Cardiac septum (tissue), 1 donor: ENCODE results near the gene KRTAP12-1. TPM values are rescaled to one million over a fixed set of nuclear protein-coding genes. Genes with fewer than 3 reads are reported as not detected.
"Not testable (repeated sequence)": the region's sequence is repeated elsewhere in the genome, so short reads cannot be mapped to it uniquely, and the experiment has no call there.

Experiments used
- DNase-seq: peaks from one replicate; pipeline ENCODE4 v3.0.0-alpha.2; 2020; ENCODE audit warnings: low spot score
- intact Hi-C: fragments of 100-400 bp; cut with DNase I; formaldehyde crosslinking; loops from one replicate; pipeline ENCODE4 v1.14.0; 2022
- total RNA-seq: library from RNA; stranded (reverse); fragmentation: NEBNext Ultra II Directional; extraction: Animal tissue kit (Norgen Biotek cat#: 25700); gene quantifications from one replicate; pipeline ENCODE4 v1.2.1, GENCODE V29; 2021
- donor health status: DM: no; HTN: no; CAD: no.

KRTAP12-1 gene
- total RNA-seq, 1 donor from 2014 or later, result not detected

- no peak for DNase-seq
- intact Hi-C loops, result no loop called here
These were observed 2.1 kb upstream of the KRTAP12-1 start for GRCh38 chr21:44684077-44684476.

GRCh38 chr21:44682580-44683151, 703 bp upstream of the KRTAP12-1 start:
- DNase-seq, result no peak
- intact Hi-C loops, result no loop called here

DNA sequence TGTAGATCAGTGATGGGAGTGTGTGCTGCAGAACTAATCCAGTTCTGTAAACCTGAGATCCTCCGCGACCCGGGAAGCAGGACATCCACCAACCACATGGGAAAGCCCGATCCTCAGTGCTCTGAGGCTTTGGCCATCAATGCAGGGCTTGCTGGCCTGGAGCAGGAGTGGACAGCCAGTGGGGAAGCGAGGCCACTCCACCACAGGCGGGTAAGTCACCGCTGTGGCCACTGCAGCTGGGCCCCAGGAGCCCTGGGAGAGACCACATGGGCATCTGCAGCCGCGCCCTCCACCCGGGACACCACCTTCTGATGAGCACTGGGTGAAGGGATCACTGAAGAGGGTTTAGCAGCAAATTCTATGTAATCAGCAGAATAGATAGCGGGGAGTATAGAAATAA, 811 bp downstream of the KRTAP12-1 start:
- intact Hi-C loops, result no loop called here
- DNase-seq, result no peak

- intact Hi-C loops, result no loop called here
These were observed 4.1 kb downstream of the KRTAP12-1 start for GRCh38 chr21:44677881-44678280.

DNA sequence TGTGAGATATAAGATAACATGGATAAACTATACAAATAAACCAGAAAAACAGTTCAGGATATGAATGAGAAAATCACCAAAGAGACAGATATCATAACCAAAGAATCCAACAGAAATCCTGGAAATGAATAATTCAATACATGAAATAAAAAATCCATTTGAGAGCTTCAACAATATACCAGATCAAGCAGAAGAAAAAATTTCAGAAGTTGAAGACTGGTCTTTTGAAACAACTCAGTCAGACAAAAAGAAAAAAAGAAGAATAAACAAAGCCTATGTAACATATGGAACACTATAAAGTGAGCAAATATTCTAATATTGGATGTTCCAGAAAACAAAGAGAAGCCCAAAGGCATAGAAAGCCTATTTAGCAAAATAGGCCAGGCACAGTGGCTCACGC, 10.1 kb downstream of the KRTAP12-1 start:
- DNase-seq, result no peak
- intact Hi-C loops, result no loop called here

More at GRCh38 chr21:44677881-44678280, 4.1 kb downstream of the KRTAP12-1 start:
- DNase-seq, result no peak

GRCh38 chr21:44670642-44671432, 11.1 kb downstream of the KRTAP12-1 start:
- DNase-seq, result peak; percentile 63

DNA sequence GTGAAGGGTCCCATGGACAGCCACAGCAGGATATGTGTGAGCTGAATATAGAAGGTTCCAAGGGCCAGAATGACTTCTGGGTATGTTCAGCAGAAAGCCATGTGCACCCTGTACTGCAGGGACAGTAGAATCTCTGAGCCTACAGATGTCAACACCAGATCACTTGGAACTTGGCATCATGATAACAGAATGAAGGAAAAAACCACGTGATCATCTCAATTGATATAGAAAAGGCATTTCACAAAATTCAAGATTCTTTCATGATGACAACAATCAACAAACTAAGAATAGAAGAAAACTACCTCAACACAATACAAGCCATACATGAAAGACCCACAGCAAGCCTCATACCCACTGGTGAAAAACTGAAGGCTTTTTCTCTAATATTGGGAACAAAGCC, 14.4 kb downstream of the KRTAP12-1 start:
- peak; percentile 22 for DNase-seq
- intact Hi-C loops, result no loop called here

More at GRCh38 chr21:44670642-44671432, 11.1 kb downstream of the KRTAP12-1 start:
- intact Hi-C loops, result no loop called here

DNA sequence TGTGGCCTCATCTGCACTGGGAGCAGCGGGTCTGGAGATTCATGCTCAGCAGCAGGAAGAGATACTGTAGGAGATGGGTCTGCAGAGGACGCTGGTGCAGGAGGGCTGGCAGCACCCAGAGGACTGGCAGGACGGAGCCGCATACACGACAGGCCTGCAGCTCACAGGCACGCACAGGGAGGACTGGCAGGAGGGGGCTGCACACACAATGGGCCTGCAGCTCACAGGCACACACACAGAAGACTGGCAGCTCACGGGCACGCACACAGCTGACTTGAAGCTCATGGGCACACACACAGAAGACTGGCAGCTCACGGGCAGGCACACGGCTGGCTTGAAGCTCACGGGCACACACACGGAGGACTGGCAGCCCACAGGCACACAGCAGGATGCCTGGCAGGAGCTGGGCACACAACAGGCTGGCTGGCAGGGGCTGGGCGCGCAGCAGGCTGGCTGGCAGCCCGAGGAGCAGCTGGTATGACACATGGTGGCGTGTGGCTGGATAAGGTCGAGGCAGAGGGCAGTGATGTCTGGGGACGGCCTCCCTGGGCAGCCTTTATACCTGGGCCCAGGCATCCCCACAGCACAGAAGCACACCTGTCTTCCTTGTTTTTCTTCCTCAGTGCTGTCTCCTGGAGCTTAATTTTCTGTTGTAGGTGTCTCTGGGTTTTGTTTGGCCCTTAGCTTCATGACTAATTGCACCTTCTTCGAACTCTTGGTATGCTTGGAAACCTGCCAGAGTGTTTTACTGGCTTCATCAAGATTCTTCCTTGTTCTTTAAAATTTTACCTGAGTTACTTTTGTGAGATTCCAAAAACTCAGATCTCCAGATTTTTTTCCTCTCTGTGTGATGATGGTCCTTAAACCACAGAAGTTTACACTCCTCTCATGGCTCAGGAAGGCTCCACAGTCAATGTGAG, 15.3 kb downstream of the KRTAP12-1 start, which contains the start of gene KRTAP12-2:
TSS of gene KRTAP12-2 (minus strand) at position 527 of the 920 bp plus-strand sequence. CDS start at position 486, 41 bp downstream.
- peak; percentile 79 for DNase-seq
- intact Hi-C loops, result no loop called here

DNA sequence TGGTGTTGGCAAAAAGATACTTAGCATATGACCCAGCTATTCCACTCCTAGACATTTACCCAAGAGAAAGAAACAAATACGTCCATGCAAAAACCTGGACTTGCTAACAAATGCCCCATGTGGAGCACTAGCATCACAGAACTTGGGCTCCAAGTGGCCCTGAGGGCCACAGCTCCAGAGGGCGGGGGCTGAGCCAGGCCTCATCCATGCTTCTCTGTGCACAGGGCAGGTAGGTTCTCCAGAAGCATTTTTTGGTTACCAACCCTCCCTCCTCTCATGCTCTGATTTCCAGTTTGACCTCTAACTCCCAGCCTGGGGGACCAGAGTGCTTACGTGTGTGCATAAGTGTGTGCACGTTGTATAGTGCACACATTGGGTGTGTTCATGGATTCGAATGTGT, 17.3 kb downstream of the KRTAP12-1 start:
- peak; percentile 7 for DNase-seq
- intact Hi-C loops, result no loop called here

DNA sequence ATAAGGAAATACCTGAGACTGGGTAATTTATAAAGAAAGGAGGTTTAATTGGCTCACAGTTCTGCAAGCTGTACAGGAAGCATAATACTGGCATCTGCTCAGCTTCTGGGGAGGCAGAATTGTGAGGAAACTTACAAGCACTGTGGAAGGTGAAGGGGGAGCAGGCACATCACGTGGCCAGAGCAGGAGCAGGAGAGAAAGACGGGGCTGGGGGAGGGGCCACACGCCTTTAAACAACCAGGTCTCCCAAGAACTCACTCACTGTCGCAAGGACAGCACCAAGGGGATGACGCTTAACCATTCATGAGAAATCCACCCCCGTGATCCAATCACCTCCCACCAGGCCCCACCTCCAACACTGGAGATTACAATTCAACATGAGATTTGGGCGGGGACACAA, 20.4 kb downstream of the KRTAP12-1 start:
- peak; percentile 14 for DNase-seq
- intact Hi-C loops, result not testable (repeated sequence)

GRCh38 chr21:44658913-44659595, 22.9 kb downstream of the KRTAP12-1 start:
- DNase-seq, result no peak
- intact Hi-C loops, result no loop called here

DNA sequence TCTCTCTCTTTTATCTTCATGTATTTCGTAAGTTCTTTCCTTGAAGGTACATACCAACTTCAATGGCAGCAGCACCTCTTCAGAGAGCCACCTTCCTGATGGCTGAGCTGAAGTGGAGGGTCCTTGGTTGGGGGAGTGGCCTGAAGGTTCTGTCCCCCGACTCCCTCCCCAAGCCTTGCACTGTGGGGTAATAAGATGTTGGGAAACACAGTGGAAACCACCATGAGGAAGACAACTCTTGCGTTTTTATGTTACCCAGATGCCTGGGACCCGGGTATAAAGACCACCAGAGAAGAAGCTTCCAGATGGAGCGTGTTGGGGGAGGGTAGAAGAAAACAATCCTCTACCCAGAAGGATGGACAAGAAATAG, 23.4 kb downstream of the KRTAP12-1 start:
- DNase-seq, result no peak
- intact Hi-C loops, result no loop called here

DNA sequence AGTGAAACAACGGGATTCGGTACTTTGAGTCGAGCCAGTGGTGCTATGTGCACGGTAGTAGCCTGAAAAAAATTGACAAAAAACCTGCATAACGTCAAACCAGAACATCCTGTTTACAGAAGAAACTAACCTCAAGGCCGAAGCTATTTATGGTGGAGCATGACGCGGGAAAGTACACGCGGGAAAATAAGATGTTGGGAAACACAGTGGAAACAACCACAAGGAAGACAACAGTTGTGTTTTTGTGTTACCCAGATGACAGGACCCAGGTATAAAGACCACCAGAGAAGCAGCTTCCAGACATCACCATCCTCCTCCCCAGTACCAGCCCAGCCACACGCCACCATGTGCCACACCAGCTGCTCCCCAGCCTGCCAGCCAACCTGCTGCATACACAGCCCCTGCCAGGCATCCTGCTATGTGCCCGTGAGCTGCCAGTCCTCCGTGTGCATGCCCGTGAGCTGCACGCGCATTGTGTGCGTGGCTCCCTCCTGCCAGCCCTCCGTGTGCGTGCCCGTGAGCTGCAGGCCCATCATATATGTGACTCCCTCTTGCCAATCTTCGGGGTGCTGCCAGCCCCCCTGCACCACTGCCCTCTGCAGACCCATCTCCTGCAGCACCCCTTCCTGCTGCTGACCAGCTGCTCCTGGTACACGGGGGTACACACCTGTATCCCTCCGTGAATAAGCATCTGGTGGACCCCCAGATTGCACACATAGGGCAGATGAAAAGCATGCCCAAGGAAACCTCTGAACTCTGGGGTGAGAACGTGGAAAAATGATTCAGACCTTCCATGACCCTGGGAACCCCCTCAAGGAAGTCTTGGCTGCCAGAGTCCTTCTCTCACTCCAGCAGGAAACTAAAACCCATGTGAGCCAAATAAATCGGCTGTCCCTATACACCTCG, 24.1 kb downstream of the KRTAP12-1 start, which contains the start of gene KRTAP12-3:
TSS of gene KRTAP12-3 (plus strand) at position 298 of the 906 bp plus-strand sequence. CDS start at position 346, 48 bp downstream.
- intact Hi-C loops, result no loop called here

GRCh38 chr21:44656868-44657267, 25.1 kb downstream of the KRTAP12-1 start:
- intact Hi-C loops, result no loop called here
- DNase-seq, result no peak

More for the DNA sequence above, 24.1 kb downstream of the KRTAP12-1 start, which contains the start of gene KRTAP12-3:
- DNase-seq, result no peak

DNA sequence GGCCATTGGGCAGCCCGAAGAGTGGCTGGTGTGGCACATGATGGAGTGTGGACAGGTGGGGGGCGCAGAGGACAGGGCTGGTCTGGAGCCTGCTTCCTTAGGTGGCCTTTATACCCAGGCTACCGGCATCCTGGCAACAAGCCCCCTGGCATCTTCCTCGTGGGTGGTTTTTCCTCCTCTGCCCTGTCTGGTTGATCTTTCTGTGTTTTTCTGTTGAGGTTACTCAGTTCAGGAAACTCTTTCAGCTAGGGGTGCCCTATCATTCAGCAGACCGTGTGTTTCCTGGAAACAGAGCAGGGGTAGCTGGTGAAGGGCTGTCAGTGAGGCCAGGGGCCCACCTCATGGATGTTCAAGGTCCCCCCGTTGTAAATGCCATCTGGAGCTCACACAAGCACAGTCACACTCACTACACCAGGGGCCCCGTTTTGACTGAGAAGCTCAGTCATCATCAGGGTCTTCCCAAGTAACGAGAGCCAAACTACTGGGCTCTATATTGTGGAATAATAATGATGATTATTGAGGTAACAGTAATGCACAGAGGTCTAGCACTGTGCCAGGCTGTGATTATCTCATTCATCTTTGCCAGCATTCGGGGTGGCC, 27.3 kb downstream of the KRTAP12-1 start, which contains the start of gene KRTAP12-4:
TSS of gene KRTAP12-4 (minus strand) at position 84 of the 600 bp plus-strand sequence. CDS start at position 39, 45 bp downstream.
- no peak for DNase-seq
- intact Hi-C loops, result no loop called here

DNA sequence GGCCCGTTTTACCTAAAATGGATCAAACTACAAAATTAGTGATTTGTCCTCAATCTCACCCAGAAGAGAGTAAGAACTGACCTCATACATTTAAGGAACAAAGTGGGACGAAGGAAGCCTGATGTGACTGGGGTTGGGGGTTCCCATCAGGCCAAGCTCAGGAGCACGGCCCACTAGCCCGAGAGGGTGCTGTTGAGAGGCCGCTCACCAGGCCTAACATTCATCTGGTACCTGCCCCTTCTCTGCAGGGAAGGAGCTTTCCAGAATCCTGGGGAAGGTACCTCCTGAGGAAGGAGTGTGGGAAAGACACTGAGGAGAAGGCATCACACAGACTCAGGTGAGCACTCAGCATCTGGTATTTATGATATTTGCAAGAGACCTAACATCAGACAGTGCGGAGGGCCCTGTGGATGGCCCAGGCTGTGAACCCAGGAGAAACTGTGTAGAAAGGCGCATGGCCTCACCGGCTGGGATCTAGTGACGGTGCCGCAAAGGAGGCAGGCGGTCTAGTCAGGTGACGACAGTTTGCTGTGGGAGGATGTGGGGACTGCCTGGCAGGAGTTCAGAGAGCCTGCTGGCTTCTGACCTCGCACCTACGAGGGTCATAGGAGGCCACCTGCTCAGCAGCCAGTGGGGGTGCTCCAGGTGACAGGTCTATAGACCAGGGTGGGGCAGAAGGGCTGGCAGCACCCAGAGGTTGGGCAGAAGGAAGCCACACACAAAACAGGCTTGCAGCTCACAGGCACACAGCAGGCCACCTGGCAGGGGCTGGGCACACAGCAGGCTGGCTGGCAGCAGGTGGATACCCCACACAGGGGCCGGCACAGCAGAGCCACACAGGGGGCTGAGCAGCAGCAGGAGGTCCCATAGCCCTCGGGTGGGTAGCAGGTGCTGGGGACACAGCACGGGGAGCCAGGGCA, 28.0 kb downstream of the KRTAP12-1 start:
- DNase-seq, result no peak
- intact Hi-C loops, result no loop called here

- no peak for DNase-seq
- intact Hi-C loops, result no loop called here
These were observed 28.8 kb downstream of the KRTAP12-1 start for GRCh38 chr21:44653123-44653522.
